GM12891 (cell line): Measurements from ENCODE around the gene GPR15LG.

Source experiments
- DNase-seq: peaks from one replicate; pipeline ENCODE4 v3.0.0; 2011; ENCODE audit warnings: low spot score; ENCODE audit not compliant: insufficient read length
- FAIRE-seq: peaks from 2 replicates; lab custom pipeline; 2011; peaks lifted over from hg19 to GRCh38; lab: Jason Lieb, UNC
- PAX5 ChIP-seq: IDR thresholded peaks from 2 replicates; pipeline ENCODE4 v1.6.1; 2011; ENCODE audit warnings: low read length, moderate library complexity, mild to moderate bottlenecking; ENCODE audit not compliant: insufficient read depth, severe bottlenecking
- POLR2A ChIP-seq: IDR thresholded peaks from 2 replicates; pipeline ENCODE4 v1.6.1; 2011; ENCODE audit warnings: low read depth, low read length, control low read depth
- POLR2AphosphoS5 ChIP-seq: IDR thresholded peaks from 2 replicates; pipeline ENCODE4 v1.6.1; 2011; ENCODE audit warnings: low read depth, low read length, control low read depth
- POU2F2 ChIP-seq: IDR thresholded peaks from 2 replicates; pipeline ENCODE4 v1.6.1; 2011; ENCODE audit warnings: low read depth, mild to moderate bottlenecking, control low read depth, low read length, moderate library complexity
- SPI1 ChIP-seq: IDR thresholded peaks from 2 replicates; pipeline ENCODE4 v1.6.1; 2011; ENCODE audit warnings: low read depth, low read length, control low read depth
- TAF1 ChIP-seq: IDR thresholded peaks from 2 replicates; pipeline ENCODE4 v1.6.1; 2011; ENCODE audit warnings: low read depth, low read length, control low read depth

Gene GPR15LG

GRCh38 chr10:84230359-84230758 lies 56.8 kb downstream of the GPR15LG start:
- FAIRE-seq (no peak), DNase-seq (no peak)

GRCh38 chr10:84232376-84232775 lies 58.8 kb downstream of the GPR15LG start:
- DNase-seq, result no peak
- TF ChIP-seq TAF1, result no peak
- TF ChIP-seq POLR2A, result no peak
- TF ChIP-seq PAX5, result no peak
- TF ChIP-seq SPI1, result no peak
- no peak for TF ChIP-seq POLR2AphosphoS5
- no peak for TF ChIP-seq POU2F2
- no peak for FAIRE-seq

More at GRCh38 chr10:84230359-84230758, 56.8 kb downstream of the GPR15LG start:
- TF ChIP-seq TAF1, result no peak
- no peak for TF ChIP-seq SPI1

DNA sequence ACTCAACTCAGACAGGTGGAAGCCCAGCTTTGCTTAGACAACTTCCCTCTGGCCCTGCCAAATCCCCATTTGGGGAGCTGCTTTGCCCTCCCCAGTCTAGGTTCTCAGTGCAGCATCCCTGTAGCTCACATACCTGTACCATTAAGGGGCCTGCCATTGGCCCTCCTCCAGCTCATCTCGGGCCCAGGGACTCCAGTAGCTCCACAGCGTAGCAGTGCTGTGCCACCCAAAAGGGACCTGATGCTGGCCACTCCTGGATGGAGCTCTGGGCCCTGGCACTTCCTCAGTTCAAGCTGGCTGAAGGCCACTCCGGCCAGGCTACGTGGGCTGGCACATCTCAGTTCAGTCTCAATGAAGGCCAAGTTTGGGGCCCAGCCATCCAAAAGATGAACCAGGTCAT lies 60.3 kb downstream of the GPR15LG start:
- no peak for DNase-seq
- TF ChIP-seq PAX5 (no peak), POLR2AphosphoS5 (no peak), POU2F2 (no peak), SPI1 (no peak), TAF1 (no peak), POLR2A (no peak)
- no peak for FAIRE-seq

DNA sequence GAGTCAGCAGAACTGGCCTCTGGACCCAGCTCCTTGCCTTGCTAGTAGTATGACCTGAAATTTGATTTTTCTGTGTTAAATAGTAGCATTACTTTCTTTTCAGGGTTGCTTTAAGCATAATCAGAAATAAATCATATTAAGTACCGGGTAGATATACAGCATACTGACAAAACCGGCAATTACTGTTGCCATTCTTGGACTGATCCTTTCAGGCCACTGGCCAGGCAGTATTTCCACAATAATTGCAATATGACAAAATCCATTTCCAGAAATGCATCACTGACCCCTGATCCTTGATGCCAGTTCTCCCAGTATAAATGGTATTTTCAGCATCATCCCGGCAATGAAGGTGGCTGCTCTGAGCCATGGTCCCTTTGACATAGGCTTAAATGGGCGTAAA lies 60.9 kb downstream of the GPR15LG start:
- FAIRE-seq (no peak), DNase-seq (no peak)
- TF ChIP-seq POLR2AphosphoS5, result no peak
- TF ChIP-seq POLR2A, result no peak
- no peak for TF ChIP-seq POU2F2
- TF ChIP-seq PAX5, result no peak
